Measurements from ENCODE around the gene EIF3F. TPM values are rescaled to one million over a fixed set of nuclear protein-coding genes. Genes with fewer than 3 reads are reported as not detected.

Gene EIF3F
- total and polyA plus RNA-seq, 2 of the 4 experiments (the other 2 are of a cell fraction), result 279 to 306 TPM

- CTCF ChIA-PET, result no interaction called here
- H3K9me1 ChIP-seq (ENCODE audit: insufficient read depth, low read length), result no peaks in the 10 kb centered on the region
- H4K5ac ChIP-seq (ENCODE audit: low read depth, low read length), result no peak overlapping the region
- no peak overlapping the region for H2AFZ ChIP-seq (replicated peaks; ENCODE audit: low read length, poor library complexity)
- in situ Hi-C loops (cut with MboI; ENCODE audit: low sequenced_read_pairs), result loop anchor here (5.0 to 25.0 kb wide), 2 partner anchors 102 to 432 kb away; no protein-coding TSS in a partner anchor
- no peaks in the 10 kb centered on the region for H3K9me3 ChIP-seq (ENCODE audit: control insufficient read depth, insufficient read depth, low read length)
- H2BK120ac ChIP-seq (ENCODE audit: low read depth, low read length), result no peak overlapping the region
- no peaks in the 10 kb centered on the region for H3K27me3 ChIP-seq (ENCODE audit: control insufficient read depth, insufficient read depth, low read length)
- no peak for ATAC-seq (ENCODE audit: low read depth)
- no peak overlapping the region for H2BK5ac ChIP-seq (ENCODE audit: low read depth, low read length, poor library complexity, severe bottlenecking)
- no peak overlapping the region for H4K8ac ChIP-seq (ENCODE audit: low read depth in 2 of 2, low read length in 2 of 2)
- peaks cover 48% of the 10 kb centered on the region for H3K36me3 ChIP-seq (ENCODE audit: control insufficient read depth, insufficient read depth, low read length)
- H3K4me3 ChIP-seq (ENCODE audit: insufficient read depth, low read depth, low read length), result no peak overlapping the region
- H3K18ac ChIP-seq (ENCODE audit: low read depth, low read length), result no peak overlapping the region
- no peak overlapping the region for H2AK5ac ChIP-seq (ENCODE audit: low read depth, low read length)
- H3K4ac ChIP-seq (ENCODE audit: low read depth, low read length), result no peak overlapping the region
- no TSS peak for BruUV-seq (replicated peaks)
- H3K4me1 ChIP-seq (ENCODE audit: control insufficient read depth, insufficient read depth, low read length), result no peaks in the 10 kb centered on the region
- H3K14ac ChIP-seq (replicated peaks; ENCODE audit: low read depth, low read length), result no peak overlapping the region
- dilution Hi-C loops (cut with HindIII; ENCODE audit: low sequenced_read_pairs, unreplicated experiment), result no loop called here
- H3K79me1 ChIP-seq (ENCODE audit: low read depth in 1 of 2, low read length in 2 of 2), result peaks cover 35 to 38% of the 10 kb centered on the region in 2 experiments
- H4K20me1 ChIP-seq (ENCODE audit: insufficient read depth, low read length), result peaks cover 4% of the 10 kb centered on the region; the same call in 1 of the 2 replicates
- no peak overlapping the region for H2BK20ac ChIP-seq (ENCODE audit: low read depth, low read length)
- H3K23ac ChIP-seq (ENCODE audit: low read depth, low read length), result no peak overlapping the region
- no peak overlapping the region for H2BK15ac ChIP-seq (ENCODE audit: low read depth, low read length)
- H2AK9ac ChIP-seq (replicated peaks; ENCODE audit: low read depth, low read length, poor library complexity), result no peak overlapping the region
- no peak overlapping the region for H3K56ac ChIP-seq (ENCODE audit: extremely low read depth, insufficient read depth, low read length)
- TF ChIP-seq RFX5 (IDR thresholded peaks at IDR 0.05; ENCODE audit: low read depth, low read length) (no peak), MXI1 (IDR thresholded peaks at IDR 0.05; ENCODE audit: borderline replicate concordance, low read depth, low read length) (no peak), MAFK (IDR thresholded peaks at IDR 0.05; ENCODE audit: low read depth, low read length) (no peak), CTCF (conservative IDR thresholded peaks at IDR 0.05; ENCODE audit: low read depth, low read length) (no peak), USF2 (IDR thresholded peaks at IDR 0.05; ENCODE audit: low read depth, low read length) (no peak), RAD21 (IDR thresholded peaks at IDR 0.05; ENCODE audit: low read length) (no peak), MAZ (IDR thresholded peaks at IDR 0.05; ENCODE audit: borderline replicate concordance, low read depth, low read length) (no peak), CHD1 (IDR thresholded peaks at IDR 0.05; ENCODE audit: low read depth, low read length) (no peak), NFE2L2 (IDR thresholded peaks at IDR 0.05; ENCODE audit: low read depth, low read length) (no peak), ELK1 (IDR thresholded peaks at IDR 0.05; ENCODE audit: borderline replicate concordance, low read depth, low read length) (no peak), CEBPB (IDR thresholded peaks at IDR 0.05; ENCODE audit: low read depth, low read length) (no peak), BHLHE40 (IDR thresholded peaks at IDR 0.05; ENCODE audit: low read depth, low read length) (no peak), POLR2A (IDR thresholded peaks at IDR 0.05; ENCODE audit: low read depth, low read length) (no peak), SMC3 (IDR thresholded peaks at IDR 0.05; ENCODE audit: low read depth, low read length) (no peak), RCOR1 (IDR thresholded peaks at IDR 0.05; ENCODE audit: insufficient replicate concordance, low read length) (no peak), FOS (IDR thresholded peaks at IDR 0.05; ENCODE audit: low read depth, low read length) (no peak)
- WGBS, 2 experiments (ENCODE audit: extremely low coverage in 2 of 2, insufficient read length in 1 of 2), result 60% methylated on average over 1 of the region's 6 CpGs; no CpG with 5 or more reads in 1 of the 2 experiments
- no peak for DNase-seq
- intact Hi-C loops (cut with micrococcal nuclease), result no loop called here
- POLR2A ChIA-PET (ENCODE audit: unreplicated experiment), result no interaction called here
- H3K9ac ChIP-seq (ENCODE audit: low read depth, low read length), result no peak overlapping the region
- H3K4me2 ChIP-seq (ENCODE audit: low read depth, low read length), result no peak overlapping the region
- H3K27ac ChIP-seq (ENCODE audit: insufficient read depth, low read length), result no peak overlapping the region
- no peak overlapping the region for H4K91ac ChIP-seq (ENCODE audit: insufficient read depth, low read depth, low read length)
Observed at GRCh38 chr11:7994581-7995278, 7.6 kb downstream of the EIF3F start.
